Activated CD4-positive, alpha-beta memory T cell treated with anti-CD3 and anti-CD28 coated beads, Interleukin-2, amount 10 ng/mL, durations not matched to agents 7 days and 5 days (primary cell): Measurements from ENCODE around the gene RCSD1. TPM values are rescaled to one million over a fixed set of nuclear protein-coding genes. Genes with fewer than 3 reads are reported as not detected.
A peak's percentile ranks its signal among the peaks of the same experiment; 100 is the strongest.

Source experiments
- CTCF ChIA-PET: fragments of 350-600 bp; sonication (Branson Sonifier 250); formaldehyde crosslinking; loops from one replicate; lab custom pipeline; 2021; ENCODE audit warnings: antibody characterized with exemption, inconsistent platforms; lab: Charles Lee
- POLR2A ChIA-PET: fragments of 350-600 bp; sonication (Branson Sonifier 250); formaldehyde crosslinking; loops from one replicate; lab custom pipeline; 2021; ENCODE audit warnings: antibody characterized with exemption; lab: Charles Lee
- DNase-seq: peaks from one replicate; pipeline ENCODE4 v3.0.0-alpha.2; 2020
- H3K27ac Mint-ChIP-seq: one replicate; pipeline ENCODE4 v1.8.0; 2021; ENCODE audit warnings: mild to moderate bottlenecking, mixed read lengths
- H3K27me3 Mint-ChIP-seq: one replicate; pipeline ENCODE4 v1.8.0; 2021; ENCODE audit warnings: mixed read lengths
- H3K36me3 Mint-ChIP-seq: one replicate; pipeline ENCODE4 v1.8.0; 2021; ENCODE audit warnings: low read depth, mixed read lengths
- H3K4me1 Mint-ChIP-seq: one replicate; pipeline ENCODE4 v1.8.0; 2021; ENCODE audit warnings: mixed read lengths
- H3K4me3 Mint-ChIP-seq: one replicate; pipeline ENCODE4 v1.8.0; 2021; ENCODE audit warnings: mild to moderate bottlenecking, mixed read lengths
- H3K9me3 Mint-ChIP-seq: one replicate; pipeline ENCODE4 v1.8.0; 2021; ENCODE audit warnings: mixed read lengths
- total RNA-seq, 2 experiments: library from RNA; stranded (reverse); gene quantifications; one replicate each; pipeline ENCODE4 v1.2.3, GENCODE V29; 2021

The RCSD1 gene, protein sequence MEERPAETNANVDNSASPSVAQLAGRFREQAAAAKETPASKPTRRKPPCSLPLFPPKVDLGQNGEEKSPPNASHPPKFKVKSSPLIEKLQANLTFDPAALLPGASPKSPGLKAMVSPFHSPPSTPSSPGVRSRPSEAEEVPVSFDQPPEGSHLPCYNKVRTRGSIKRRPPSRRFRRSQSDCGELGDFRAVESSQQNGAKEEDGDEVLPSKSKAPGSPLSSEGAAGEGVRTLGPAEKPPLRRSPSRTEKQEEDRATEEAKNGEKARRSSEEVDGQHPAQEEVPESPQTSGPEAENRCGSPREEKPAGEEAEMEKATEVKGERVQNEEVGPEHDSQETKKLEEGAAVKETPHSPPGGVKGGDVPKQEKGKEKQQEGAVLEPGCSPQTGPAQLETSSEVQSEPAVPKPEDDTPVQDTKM
- 100 to 1,000 TPM; 155 to 158 TPM for total RNA-seq

DNA sequence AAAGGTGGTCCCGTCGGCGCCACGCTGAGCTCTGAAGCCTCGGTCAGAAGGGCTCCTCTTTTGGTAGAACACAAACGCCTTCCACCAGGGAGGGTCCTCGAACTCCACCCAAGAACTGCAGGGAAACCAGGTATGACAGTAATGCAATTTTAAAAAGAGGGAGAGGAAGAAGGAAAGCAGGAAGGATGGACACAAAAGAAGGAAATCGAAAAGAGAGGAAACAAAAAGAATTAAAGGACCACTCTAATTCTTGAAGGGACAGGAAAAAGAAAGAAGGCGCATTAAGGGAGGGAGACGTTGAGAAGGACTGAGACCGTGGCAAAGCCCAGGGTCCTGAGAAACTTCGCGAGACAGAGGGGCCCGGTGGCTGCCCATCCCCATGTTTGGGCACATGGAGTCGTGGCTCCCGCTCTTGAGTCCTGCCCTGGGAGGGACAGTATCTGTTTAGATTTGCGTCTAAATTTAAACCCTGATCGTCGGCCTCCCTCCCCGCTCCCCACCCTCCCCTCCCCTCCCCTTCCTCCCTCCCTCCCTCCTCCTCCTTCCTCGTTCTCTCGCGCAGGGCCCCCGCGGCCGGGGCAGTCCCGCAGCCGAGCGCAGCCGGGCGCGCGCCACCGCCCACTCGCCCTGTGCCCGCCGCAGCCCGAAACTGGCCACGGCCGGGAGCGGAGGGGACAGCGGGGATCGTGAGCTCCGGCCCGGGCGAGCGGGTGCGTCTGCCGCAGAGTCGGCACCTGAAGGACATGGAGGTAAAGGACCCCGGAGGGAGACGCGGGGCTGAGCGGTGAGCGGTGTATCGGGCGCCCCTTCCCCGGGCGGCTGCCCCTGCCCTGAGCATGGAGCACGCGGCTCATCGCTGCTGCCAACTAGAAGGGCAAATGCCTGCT, at the start of gene RCSD1:
TSS of gene RCSD1 (plus strand) at position 552 of the 887 bp plus-strand sequence. CDS start at position 744, 192 bp downstream.
- POLR2A ChIA-PET, result interaction anchor here (0.8 to 13.0 kb wide), 16 partner anchors 7 to 755 kb away, joined by 3 to 189 read pairs (median 8); partner anchors contain the start of genes CREG1, DCAF6, MPC2 and POU2F1
- Mint-ChIP-seq H3K36me3 (peaks cover 65% of the 10 kb centered on the region), H3K27ac (peak within 1 kb of the TSS; percentile 97), H3K4me3 (peak within 1 kb of the TSS; percentile 91), H3K4me1 (peaks cover 71% of the 10 kb centered on the region), H3K27me3 (no peaks in the 10 kb centered on the region), H3K9me3 (peaks cover 8% of the 10 kb centered on the region)
- DNase-seq, result peak; percentile 61
- CTCF ChIA-PET, result interaction anchor here (0.5 to 3.9 kb wide), 6 partner anchors 7 to 410 kb away, joined by 4 to 48 read pairs (median 8); partner anchors contain the start of gene POU2F1

DNA sequence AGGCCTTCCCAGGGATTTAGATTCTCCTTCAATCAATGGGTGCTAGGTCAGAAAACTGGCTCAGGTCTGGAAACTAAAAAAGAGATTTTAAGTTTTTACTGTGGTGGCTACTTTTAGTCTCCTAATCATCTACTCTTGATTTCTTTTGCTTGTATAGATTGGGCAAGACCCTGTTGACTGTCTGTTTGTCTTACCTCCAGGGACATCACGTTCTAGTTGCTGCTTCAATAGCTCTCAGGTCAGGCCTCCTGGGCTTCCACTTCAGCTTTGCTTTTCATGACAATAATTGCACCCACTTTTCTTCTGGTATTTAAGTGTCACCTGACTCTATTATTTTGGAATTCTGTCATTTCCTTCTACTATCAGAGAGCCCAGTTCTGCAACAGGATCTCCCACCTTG, 48.0 kb upstream of the RCSD1 start:
- H3K27ac Mint-ChIP-seq, result no peak overlapping the region
- DNase-seq, result no peak
- peaks cover 7% of the 10 kb centered on the region for H3K27me3 Mint-ChIP-seq
- CTCF ChIA-PET, result no interaction called here
- no peaks in the 10 kb centered on the region for H3K9me3 Mint-ChIP-seq
- no peaks in the 10 kb centered on the region for H3K4me1 Mint-ChIP-seq
- no peaks in the 10 kb centered on the region for H3K36me3 Mint-ChIP-seq
- H3K4me3 Mint-ChIP-seq, result no peak overlapping the region
- POLR2A ChIA-PET, result no interaction called here

DNA sequence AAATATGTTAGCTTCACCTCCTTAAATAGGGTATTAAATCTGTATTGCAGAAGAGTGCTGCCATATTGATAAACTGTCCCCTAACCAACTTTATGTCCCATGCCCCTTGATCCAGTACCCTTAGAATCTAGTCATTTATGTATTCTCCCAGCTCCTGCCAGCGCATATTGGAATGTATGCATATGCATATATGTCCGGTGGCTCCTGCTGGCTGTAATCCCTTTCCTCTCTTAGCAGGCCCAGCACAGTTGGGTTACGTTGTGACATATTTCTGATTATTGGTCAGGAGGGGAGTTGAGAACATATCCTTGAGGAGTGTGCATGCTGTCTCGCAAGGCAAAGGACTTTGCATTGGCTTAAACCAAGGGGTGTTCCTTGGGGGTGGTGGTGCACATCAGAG, 47.3 kb upstream of the RCSD1 start:
- Mint-ChIP-seq H3K4me1 (no peaks in the 10 kb centered on the region), H3K27ac (no peak overlapping the region), H3K27me3 (peaks cover 5% of the 10 kb centered on the region), H3K9me3 (no peaks in the 10 kb centered on the region), H3K4me3 (no peak overlapping the region), H3K36me3 (no peaks in the 10 kb centered on the region)
- CTCF ChIA-PET, result interaction anchor here (1.3 kb wide), 1 partner anchor 105 kb away, joined by 3 read pairs; no protein-coding TSS in a partner anchor
- no peak for DNase-seq
- POLR2A ChIA-PET, result no interaction called here

DNA sequence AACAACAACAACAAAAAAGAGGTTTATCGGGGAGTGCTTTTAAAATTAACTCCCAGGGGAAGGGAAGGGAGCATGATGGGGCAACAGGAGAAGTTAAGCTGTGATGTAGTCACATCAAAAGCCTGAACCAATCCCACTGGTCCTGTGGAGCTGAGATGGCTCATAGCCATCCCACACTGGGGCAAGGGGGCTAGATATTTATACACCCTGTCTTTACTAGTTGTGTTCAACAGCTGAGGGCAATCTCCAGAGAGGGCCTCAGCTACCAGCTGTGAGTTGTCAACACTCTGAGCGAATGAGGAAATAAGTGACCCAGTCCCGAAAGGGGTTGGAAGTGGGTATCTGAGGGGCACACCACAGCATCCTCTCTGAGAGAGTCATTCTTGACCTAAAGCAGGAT, 45.5 kb upstream of the RCSD1 start:
- DNase-seq, result no peak
- H3K27me3 Mint-ChIP-seq, result no peaks in the 10 kb centered on the region
- CTCF ChIA-PET, result no interaction called here
- H3K27ac Mint-ChIP-seq, result no peak overlapping the region
- H3K4me1 Mint-ChIP-seq, result no peaks in the 10 kb centered on the region
- POLR2A ChIA-PET, result no interaction called here
- H3K9me3 Mint-ChIP-seq, result no peaks in the 10 kb centered on the region
- H3K36me3 Mint-ChIP-seq, result no peaks in the 10 kb centered on the region
- H3K4me3 Mint-ChIP-seq, result no peak overlapping the region

DNA sequence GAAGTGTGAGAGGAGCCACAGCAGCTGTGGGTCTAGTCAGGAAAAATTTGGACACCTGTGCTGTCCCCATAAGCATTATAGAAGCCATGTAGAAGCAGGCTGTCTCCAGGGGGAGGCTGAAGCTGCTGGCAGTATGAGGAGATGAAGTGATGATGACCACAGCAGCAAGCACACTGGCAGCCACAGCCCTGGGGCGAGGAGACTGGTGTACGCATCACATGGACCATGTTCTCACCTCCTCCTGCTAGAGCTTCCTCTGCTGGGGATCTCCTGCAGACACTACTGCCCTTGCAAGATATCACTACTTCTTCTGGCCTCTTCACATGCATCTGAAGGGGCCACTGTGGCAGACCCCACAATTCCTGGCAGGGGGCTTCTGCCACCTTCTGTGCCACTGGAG, 42.7 kb upstream of the RCSD1 start:
- POLR2A ChIA-PET, result no interaction called here

DNA sequence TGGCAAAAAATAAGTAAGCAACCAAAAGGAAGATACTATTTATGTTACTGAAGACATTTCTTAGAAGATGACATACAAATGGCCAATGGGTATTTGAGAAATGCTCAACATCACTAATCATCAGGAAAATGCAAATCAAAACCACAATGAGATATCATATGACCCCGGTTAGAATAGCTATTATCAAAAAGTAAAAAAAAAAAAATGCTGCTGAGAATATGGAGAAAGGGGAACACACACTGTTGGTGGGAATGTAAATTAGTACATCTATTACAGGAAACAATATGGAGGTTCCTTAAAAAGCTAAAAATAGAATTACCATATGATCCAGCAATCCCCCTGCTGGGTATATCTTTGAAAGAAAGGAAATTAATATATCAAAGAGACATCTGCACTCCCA, 42.2 kb upstream of the RCSD1 start:
- no peak for DNase-seq
- Mint-ChIP-seq H3K36me3 (no peaks in the 10 kb centered on the region), H3K27me3 (no peaks in the 10 kb centered on the region), H3K4me3 (no peak overlapping the region), H3K27ac (no peak overlapping the region), H3K4me1 (no peaks in the 10 kb centered on the region), H3K9me3 (no peaks in the 10 kb centered on the region)
- CTCF ChIA-PET, result no interaction called here
- POLR2A ChIA-PET, result no interaction called here

More for the DNA sequence above, 42.7 kb upstream of the RCSD1 start:
- no peak overlapping the region for H3K4me3 Mint-ChIP-seq
- no peak overlapping the region for H3K27ac Mint-ChIP-seq
- no peaks in the 10 kb centered on the region for H3K9me3 Mint-ChIP-seq
- H3K4me1 Mint-ChIP-seq, result no peaks in the 10 kb centered on the region
- H3K27me3 Mint-ChIP-seq, result no peaks in the 10 kb centered on the region
- no peaks in the 10 kb centered on the region for H3K36me3 Mint-ChIP-seq
- CTCF ChIA-PET, result no interaction called here
- no peak for DNase-seq

DNA sequence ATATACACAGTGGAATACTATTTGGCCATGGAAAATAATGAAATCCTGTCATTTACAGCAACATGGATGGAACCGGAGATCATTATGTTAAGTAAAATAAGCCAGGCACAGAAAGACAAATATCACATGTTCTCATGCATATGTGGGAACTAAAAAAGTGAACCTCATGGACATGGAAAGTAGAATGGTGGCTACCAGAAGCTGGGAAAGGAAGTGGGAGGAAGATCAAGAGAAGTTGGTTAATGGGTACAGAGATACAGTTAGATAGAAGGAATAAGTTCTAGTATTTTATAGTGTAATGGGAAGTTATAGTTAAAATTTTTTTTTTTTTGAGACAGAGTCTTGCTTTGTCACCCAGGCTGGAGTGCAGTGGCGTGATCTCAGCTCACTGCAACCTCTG, 41.7 kb upstream of the RCSD1 start:
- POLR2A ChIA-PET, result no interaction called here
- H3K27ac Mint-ChIP-seq, result no peak overlapping the region
- DNase-seq, result no peak
- no peaks in the 10 kb centered on the region for H3K36me3 Mint-ChIP-seq
- peaks cover 2% of the 10 kb centered on the region for H3K4me1 Mint-ChIP-seq
- no peaks in the 10 kb centered on the region for H3K27me3 Mint-ChIP-seq
- H3K9me3 Mint-ChIP-seq, result no peaks in the 10 kb centered on the region
- no peak overlapping the region for H3K4me3 Mint-ChIP-seq
- CTCF ChIA-PET, result no interaction called here

DNA sequence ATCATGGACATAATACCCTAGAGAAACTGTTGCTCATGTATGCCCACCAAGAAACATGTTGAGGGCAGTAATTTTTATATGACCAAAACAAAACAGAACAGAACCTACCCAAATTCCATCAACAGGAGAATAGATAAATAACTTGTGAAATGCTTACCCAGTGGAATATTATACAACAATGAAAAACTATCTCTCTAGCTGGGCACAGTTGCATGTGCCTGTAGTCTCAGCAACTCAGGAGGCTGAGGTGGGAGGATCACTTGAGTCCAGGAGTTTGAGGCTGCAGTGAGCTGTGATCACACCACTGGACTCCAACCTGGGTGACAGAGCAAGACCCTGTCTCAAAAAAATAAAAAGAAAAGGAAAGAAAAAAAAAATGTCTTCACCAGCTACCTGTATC, 37.6 kb upstream of the RCSD1 start:
- Mint-ChIP-seq H3K4me3 (no peak overlapping the region), H3K4me1 (peaks cover 7% of the 10 kb centered on the region), H3K27ac (no peak overlapping the region), H3K36me3 (no peaks in the 10 kb centered on the region), H3K9me3 (no peaks in the 10 kb centered on the region), H3K27me3 (no peaks in the 10 kb centered on the region)
- POLR2A ChIA-PET, result no interaction called here
- DNase-seq, result no peak
- CTCF ChIA-PET, result interaction anchor here (1.8 kb wide), 1 partner anchor 95 kb away, joined by 9 read pairs; no protein-coding TSS in a partner anchor

DNA sequence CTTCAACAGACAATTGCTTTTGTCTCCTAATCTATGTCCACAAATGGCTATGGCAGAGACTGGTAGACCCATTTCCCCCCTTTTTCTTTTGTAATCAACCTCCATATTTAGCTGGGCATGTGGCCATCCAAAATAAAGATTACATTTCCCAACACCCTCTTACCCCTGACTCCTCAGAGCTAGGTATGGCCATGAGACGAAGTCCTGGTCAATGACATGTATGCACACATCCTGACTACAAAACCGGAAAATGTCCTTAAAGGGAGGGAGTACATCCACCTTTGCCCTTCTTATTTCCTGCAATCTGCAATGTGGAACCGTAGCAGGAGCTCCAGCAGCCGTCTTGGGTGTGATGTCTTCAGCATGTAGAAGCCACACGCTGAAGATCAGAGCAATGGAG, 36.2 kb upstream of the RCSD1 start:
- Mint-ChIP-seq H3K4me1 (peaks cover 8% of the 10 kb centered on the region), H3K27ac (no peak overlapping the region), H3K27me3 (no peaks in the 10 kb centered on the region), H3K4me3 (no peak overlapping the region), H3K9me3 (no peaks in the 10 kb centered on the region), H3K36me3 (no peaks in the 10 kb centered on the region)
- CTCF ChIA-PET, result interaction anchor here (1.8 kb wide), 1 partner anchor 94 kb away, joined by 9 read pairs; no protein-coding TSS in a partner anchor
- DNase-seq, result no peak
- POLR2A ChIA-PET, result no interaction called here

DNA sequence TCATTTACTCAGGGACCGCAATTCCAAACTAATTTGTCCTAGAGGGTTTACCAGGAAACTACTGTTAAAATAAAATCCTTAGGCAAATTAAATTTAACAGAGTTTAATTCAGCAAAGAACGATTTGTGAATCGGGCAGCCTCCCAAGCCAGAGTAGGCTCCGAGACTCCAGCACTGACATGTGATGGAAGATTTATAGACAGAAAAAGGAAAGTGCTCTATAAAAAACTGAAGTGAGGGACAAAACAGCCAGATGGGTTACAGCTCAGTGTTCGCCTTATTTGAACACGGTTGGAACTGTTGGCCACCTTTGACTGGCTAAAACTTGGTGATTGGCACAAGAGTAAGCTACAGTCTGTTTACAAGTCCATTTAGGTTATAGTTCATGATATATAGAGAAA, 35.2 kb upstream of the RCSD1 start:
- Mint-ChIP-seq H3K4me1 (peaks cover 12% of the 10 kb centered on the region), H3K27me3 (no peaks in the 10 kb centered on the region), H3K9me3 (no peaks in the 10 kb centered on the region), H3K27ac (no peak overlapping the region), H3K36me3 (no peaks in the 10 kb centered on the region), H3K4me3 (no peak overlapping the region)
- DNase-seq, result no peak
- ChIA-PET POLR2A (no interaction called here), CTCF (interaction anchor here (1.0 kb wide), 1 partner anchor 93 kb away, joined by 5 read pairs; no protein-coding TSS in a partner anchor)

DNA sequence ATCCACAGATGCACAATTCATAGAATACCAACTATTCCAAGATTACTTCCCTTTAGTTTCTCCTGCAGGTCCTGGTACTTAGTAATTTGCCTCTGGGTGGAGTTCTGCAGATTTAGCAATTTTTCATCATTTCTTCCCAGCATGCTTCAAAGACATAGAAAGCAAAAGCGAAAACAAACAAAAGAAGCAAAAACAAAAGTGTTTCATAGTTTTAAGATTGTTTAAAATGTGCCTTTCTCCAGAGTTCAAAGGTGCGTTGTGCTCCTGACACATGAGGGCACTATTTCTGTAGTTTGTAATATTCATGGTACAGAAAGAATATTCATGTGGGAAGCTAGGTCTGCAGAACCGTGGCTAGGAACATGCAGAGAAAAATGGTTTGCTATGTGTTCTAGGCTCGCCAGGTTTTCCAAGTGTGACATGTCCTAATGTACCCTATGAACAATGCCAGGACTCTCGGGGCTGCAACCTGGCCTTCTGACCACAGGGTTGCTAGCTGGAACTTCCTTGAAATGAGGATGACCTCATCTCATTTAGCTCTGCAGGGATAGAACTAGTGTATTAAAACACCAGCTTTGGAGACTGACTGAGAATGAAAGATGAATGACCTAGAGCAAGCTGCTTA, 30.0 kb upstream of the RCSD1 start:
- Mint-ChIP-seq H3K27ac (peak overlapping the region; percentile 36), H3K4me3 (peak overlapping the region; percentile 40), H3K27me3 (no peaks in the 10 kb centered on the region), H3K4me1 (peaks cover 42% of the 10 kb centered on the region), H3K36me3 (peaks cover 2% of the 10 kb centered on the region), H3K9me3 (peaks cover 2% of the 10 kb centered on the region)
- POLR2A ChIA-PET, result interaction anchor here (0.6 to 6.9 kb wide), 14 partner anchors 9 to 381 kb away, joined by 3 to 189 read pairs (median 5); partner anchors contain the start of gene RCSD1
- CTCF ChIA-PET, result interaction anchor here (0.7 to 7.3 kb wide), 31 partner anchors 16 to 483 kb away, joined by 3 to 166 read pairs (median 6); partner anchors contain the start of gene CREG1
- DNase-seq, result peak; percentile 51
